ENCODE results near the gene BAMBI. TPM values are rescaled to one million over a fixed set of nuclear protein-coding genes. Genes with fewer than 3 reads are reported as not detected.

BAMBI gene
- total and polyA plus RNA-seq, 2 of the 8 experiments (the other 6 are each of a cell fraction or from before 2014, with no cell fraction given): 5.6 to 26.4 TPM

- no peak overlapping the region for H2BK12ac ChIP-seq (ENCODE audit: low read depth, low read length)
- no peak overlapping the region for H3K4ac ChIP-seq (replicated peaks; ENCODE audit: insufficient read length, low read depth, low read length)
- H2BK5ac ChIP-seq (ENCODE audit: low read depth, low read length): no peak overlapping the region
- H3K79me2 ChIP-seq (ENCODE audit: control insufficient read depth in 1 of 2, insufficient read depth in 2 of 2, low read length in 2 of 2): no peaks in the 10 kb centered on the region
- no peaks in the 10 kb centered on the region for H3K4me1 ChIP-seq (replicated peaks in 1 of 4; ENCODE audit: control insufficient read depth in 3 of 4, insufficient read depth in 4 of 4, low read length in 3 of 4)
- FAIRE-seq (no peak), DNase-seq (ENCODE audit: low read depth in 1 of 2, low spot score in 2 of 2) (no peak)
- no peaks in the 10 kb centered on the region for H3K9me3 ChIP-seq (ENCODE audit: insufficient read depth in 2 of 2, low read depth in 1 of 2, low read length in 1 of 2)
- TF ChIP-seq CBX5 (IDR thresholded peaks at IDR 0.05; ENCODE audit: low read depth, low read length): no peak
- H2BK120ac ChIP-seq (replicated peaks; ENCODE audit: low read depth, low read length): no peak overlapping the region
- H3K36me3 ChIP-seq (ENCODE audit: control insufficient read depth in 2 of 4, insufficient read depth in 4 of 4, low read length in 3 of 4): no peaks in the 10 kb centered on the region
- H4K20me1 ChIP-seq (replicated peaks in 1 of 2; ENCODE audit: control insufficient read depth in 1 of 2, insufficient read depth in 2 of 2, low read length in 2 of 2): no peaks in the 10 kb centered on the region
- no peak overlapping the region for H2BK15ac ChIP-seq (ENCODE audit: low read length)
- no peak overlapping the region for H3K18ac ChIP-seq (ENCODE audit: extremely low read depth, low read length)
- H3K27ac ChIP-seq (ENCODE audit: low read depth, low read length): no peak overlapping the region
- H2AFZ ChIP-seq (ENCODE audit: low read length): no peak overlapping the region
- POLR2A ChIA-PET (ENCODE audit: partially characterized antibody): no interaction called here
- H2BK20ac ChIP-seq (ENCODE audit: low read length): no peak overlapping the region
- no peaks in the 10 kb centered on the region for H3K23me2 ChIP-seq (ENCODE audit: low read depth, low read length)
- H3K4me3 ChIP-seq (ENCODE audit: extremely low read depth in 1 of 4, insufficient read depth in 2 of 4, low read depth in 3 of 4, low read length in 4 of 4): no peak overlapping the region
- H4K91ac ChIP-seq (replicated peaks; ENCODE audit: insufficient read length, low read length): no peak overlapping the region
- WGBS, 2 experiments (ENCODE audit: extremely low coverage in 1 of 2, insufficient coverage in 1 of 2, insufficient read length in 1 of 2, insufficient replicate concordance in 2 of 2, low coverage in 1 of 2, low lambda C conversion rate in 2 of 2, missing lambda C conversion rate in 1 of 2): 90% methylated on average over 1 of the region's 1 CpG; no CpG with 5 or more reads in 1 of the 2 experiments
- H3K14ac ChIP-seq (ENCODE audit: insufficient read length): no peak overlapping the region
- no peak overlapping the region for H2AK5ac ChIP-seq (ENCODE audit: low read depth, low read length)
- no peaks in the 10 kb centered on the region for H3K27me3 ChIP-seq (replicated peaks in 1 of 4; ENCODE audit: control insufficient read depth in 3 of 4, extremely low read depth in 1 of 4, insufficient read depth in 3 of 4, low read length in 3 of 4)
- no peak overlapping the region for H3K56ac ChIP-seq (replicated peaks; ENCODE audit: insufficient read length, low read depth, low read length)
- H3K79me1 ChIP-seq (ENCODE audit: low read depth, low read length): no peaks in the 10 kb centered on the region
- no peak overlapping the region for H3K9ac ChIP-seq (replicated peaks in 1 of 4; ENCODE audit: extremely low read depth in 1 of 4, low read depth in 3 of 4, low read length in 3 of 4)
- no peak overlapping the region for H4K8ac ChIP-seq (ENCODE audit: extremely low read depth, insufficient read depth, low read length)
- no peak overlapping the region for H3K4me2 ChIP-seq (ENCODE audit: insufficient read depth in 1 of 2, low read depth in 2 of 2, low read length in 2 of 2)
- CTCF ChIA-PET (ENCODE audit: partially characterized antibody): no interaction called here
- H3K23ac ChIP-seq (ENCODE audit: insufficient read length): no peak overlapping the region
- H4K5ac ChIP-seq (ENCODE audit: insufficient read length, low read depth, low read length): no peak overlapping the region
Observed at GRCh38 chr10:28711041-28711440, 33.7 kb downstream of the BAMBI start.

Data from H1 (cell line).